Spleen (tissue), 7 donors: ENCODE measurements around the gene ISG20L2.

Experiments
- CTCF ChIP-seq, 11 experiments: fragments of 200-600 bp in 7 of 11; fragments of 450-650 bp in 4 of 11; sonication (generic) in 4 of 11; IDR thresholded peaks in 8 of 11; conservative IDR thresholded peaks in 3 of 11; 1 replicate in 7 of 11; 2 replicates in 4 of 11; pipeline versions ENCODE4 v1.4.0 to v1.8.0; 2016 to 2021; ENCODE audit warnings: antibody characterized with exemption in 11 of 11, inconsistent platforms in 4 of 11, mild to moderate bottlenecking in 1 of 11
- POLR2A ChIP-seq, 3 donors: fragments of 450-650 bp; IDR thresholded peaks; one replicate each; pipeline ENCODE4 v1.5.1; 2017; ENCODE audit warnings: antibody characterized with exemption in 3 of 3, mild to moderate bottlenecking in 1 of 3
- POLR2AphosphoS5 ChIP-seq, 3 donors: sonication (generic); formaldehyde crosslinking; IDR thresholded peaks; one replicate each; pipeline ENCODE4 v1.5.1; 2017; ENCODE audit warnings: antibody characterized with exemption in 3 of 3
- donor health status: DM: no; HTN: no; CAD: no; lungs with moderate emphysema.
- donor health status: DM: no; HTN: no; CAD: no.
- donor health status: DM: no; HTN: no; CAD: no.

- no peak for TF ChIP-seq CTCF (IDR thresholded peaks at IDR 0.05 in 8 of 11, conservative IDR thresholded peaks at IDR 0.05 in 3 of 11)
- no peak for TF ChIP-seq POLR2A (IDR thresholded peaks at IDR 0.05)
- TF ChIP-seq POLR2AphosphoS5 (IDR thresholded peaks at IDR 0.05): no peak
Observed at GRCh38 chr1:156756355-156756754, 27.8 kb upstream of the ISG20L2 start.
